ENCODE measurements around the gene RRAGD.

DNA sequence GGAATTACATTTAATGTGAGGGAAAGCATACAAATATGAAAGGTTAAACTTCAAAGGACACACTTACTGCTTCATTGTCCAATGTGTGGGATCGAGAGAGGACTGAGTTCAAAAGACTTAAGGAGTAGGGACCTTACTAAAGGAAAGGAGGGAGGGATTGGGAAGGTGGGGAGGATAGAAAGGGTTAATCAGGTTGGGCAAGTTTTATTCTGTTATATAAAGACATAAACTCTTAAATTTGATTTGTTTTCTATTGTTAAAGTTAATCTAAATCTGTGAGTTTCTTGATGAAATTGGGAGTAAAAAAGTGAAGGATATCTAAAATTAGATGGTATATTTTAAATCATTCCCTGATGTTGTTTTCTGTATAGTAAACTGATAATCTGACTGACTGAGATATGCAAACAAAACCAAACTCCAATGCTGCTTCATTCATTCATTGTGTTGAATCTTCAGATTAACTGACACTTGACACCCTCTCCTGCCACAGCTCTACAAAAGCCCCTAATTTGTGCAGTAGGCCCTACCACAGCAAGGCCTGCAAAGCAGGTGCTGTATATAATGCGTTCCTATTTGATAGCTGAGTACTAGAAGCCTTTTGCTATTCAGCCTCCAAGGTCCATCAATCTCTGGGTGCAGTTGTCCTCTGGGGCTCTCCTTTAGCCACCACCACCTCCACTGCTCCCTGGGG, 58.2 kb downstream of the RRAGD start:
- TF ChIP-seq ZNF274 (IDR thresholded peaks at IDR 0.05; ENCODE audit: low read depth, low read length): no peak
- no peak for TF ChIP-seq YY1 (IDR thresholded peaks at IDR 0.05; ENCODE audit: insufficient read depth, insufficient read length)

Measured in NT2/D1 (cell line).